ENCODE results near the gene C1orf210. TPM values are rescaled to one million over a fixed set of nuclear protein-coding genes. Genes with fewer than 3 reads are reported as not detected.

C1orf210 gene
- total RNA-seq, 4 donors from 2014 or later, result 4.3 to 20.9 (median 16.0) TPM

- WGBS, result 60% methylated on average over 1 of the region's 1 CpG
- no peak overlapping the region for H3K27ac ChIP-seq
- TF ChIP-seq, protein P1, sequence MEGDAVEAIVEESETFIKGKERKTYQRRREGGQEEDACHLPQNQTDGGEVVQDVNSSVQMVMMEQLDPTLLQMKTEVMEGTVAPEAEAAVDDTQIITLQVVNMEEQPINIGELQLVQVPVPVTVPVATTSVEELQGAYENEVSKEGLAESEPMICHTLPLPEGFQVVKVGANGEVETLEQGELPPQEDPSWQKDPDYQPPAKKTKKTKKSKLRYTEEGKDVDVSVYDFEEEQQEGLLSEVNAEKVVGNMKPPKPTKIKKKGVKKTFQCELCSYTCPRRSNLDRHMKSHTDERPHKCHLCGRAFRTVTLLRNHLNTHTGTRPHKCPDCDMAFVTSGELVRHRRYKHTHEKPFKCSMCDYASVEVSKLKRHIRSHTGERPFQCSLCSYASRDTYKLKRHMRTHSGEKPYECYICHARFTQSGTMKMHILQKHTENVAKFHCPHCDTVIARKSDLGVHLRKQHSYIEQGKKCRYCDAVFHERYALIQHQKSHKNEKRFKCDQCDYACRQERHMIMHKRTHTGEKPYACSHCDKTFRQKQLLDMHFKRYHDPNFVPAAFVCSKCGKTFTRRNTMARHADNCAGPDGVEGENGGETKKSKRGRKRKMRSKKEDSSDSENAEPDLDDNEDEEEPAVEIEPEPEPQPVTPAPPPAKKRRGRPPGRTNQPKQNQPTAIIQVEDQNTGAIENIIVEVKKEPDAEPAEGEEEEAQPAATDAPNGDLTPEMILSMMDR (IDR thresholded peaks at IDR 0.05), result no peak
- no peak for TF ChIP-seq POLR2A (IDR thresholded peaks at IDR 0.05)
- no peak for TF ChIP-seq POLR2AphosphoS5 (IDR thresholded peaks at IDR 0.05)
- TF ChIP-seq EP300 (IDR thresholded peaks at IDR 0.05), result no peak
- H3K36me3 ChIP-seq, result no peaks in the 10 kb centered on the region
- no peak for DNase-seq (ENCODE audit: low spot score in 2 of 2)
- no peak overlapping the region for H3K4me3 ChIP-seq
- H3K4me1 ChIP-seq, result peaks cover 23% of the 10 kb centered on the region
- no peaks in the 10 kb centered on the region for H3K9me3 ChIP-seq
- H3K27me3 ChIP-seq, result no peaks in the 10 kb centered on the region
Measured at GRCh38 chr1:43237121-43237520, 48.3 kb downstream of the C1orf210 start.

GRCh38 chr1:43235451-43236121 lies 49.8 kb downstream of the C1orf210 start:
- 72% methylated on average over 5 of the region's 9 CpGs for WGBS
- no peak for DNase-seq (ENCODE audit: low spot score in 2 of 2)
- Histone ChIP-seq H3K4me1 (peaks cover 27% of the 10 kb centered on the region), H3K4me3 (no peak overlapping the region), H3K9me3 (no peaks in the 10 kb centered on the region), H3K27me3 (no peaks in the 10 kb centered on the region), H3K27ac (peak overlapping the region; percentile 23), H3K36me3 (no peaks in the 10 kb centered on the region)
- TF ChIP-seq POLR2AphosphoS5 (IDR thresholded peaks at IDR 0.05) (no peak), POLR2A (IDR thresholded peaks at IDR 0.05) (no peak), EP300 (IDR thresholded peaks at IDR 0.05) (no peak)
- TF ChIP-seq, protein P1 (IDR thresholded peaks at IDR 0.05), result no peak

GRCh38 chr1:43235040-43235439 lies 50.3 kb downstream of the C1orf210 start:
- H3K27ac ChIP-seq, result no peak overlapping the region

GRCh38 chr1:43234267-43234666 lies 51.1 kb downstream of the C1orf210 start:
- no peak overlapping the region for H3K27ac ChIP-seq
- no peak for TF ChIP-seq POLR2A (IDR thresholded peaks at IDR 0.05)
- TF ChIP-seq, protein P1 (IDR thresholded peaks at IDR 0.05), result no peak
- TF ChIP-seq EP300 (IDR thresholded peaks at IDR 0.05), result no peak
- H3K4me1 ChIP-seq, result peaks cover 27% of the 10 kb centered on the region
- H3K36me3 ChIP-seq, result no peaks in the 10 kb centered on the region
- 96% methylated on average over 15 of the region's 17 CpGs for WGBS
- no peaks in the 10 kb centered on the region for H3K27me3 ChIP-seq
- no peaks in the 10 kb centered on the region for H3K9me3 ChIP-seq
- no peak for DNase-seq (ENCODE audit: low spot score in 2 of 2)
- no peak overlapping the region for H3K4me3 ChIP-seq

More at GRCh38 chr1:43235040-43235439, 50.3 kb downstream of the C1orf210 start:
- H3K36me3 ChIP-seq, result no peaks in the 10 kb centered on the region
- H3K4me1 ChIP-seq, result peaks cover 27% of the 10 kb centered on the region
- WGBS, result 69% methylated on average over 8 of the region's 8 CpGs
- H3K27me3 ChIP-seq, result no peaks in the 10 kb centered on the region
- no peak for DNase-seq (ENCODE audit: low spot score in 2 of 2)
- no peak for TF ChIP-seq EP300 (IDR thresholded peaks at IDR 0.05)
- TF ChIP-seq, protein P1 (IDR thresholded peaks at IDR 0.05), result no peak
- TF ChIP-seq POLR2AphosphoS5 (IDR thresholded peaks at IDR 0.05), result no peak
- TF ChIP-seq POLR2A (IDR thresholded peaks at IDR 0.05), result no peak
- no peak overlapping the region for H3K4me3 ChIP-seq
- H3K9me3 ChIP-seq, result no peaks in the 10 kb centered on the region

GRCh38 chr1:43233631-43234030 lies 51.8 kb downstream of the C1orf210 start:
- TF ChIP-seq POLR2AphosphoS5 (IDR thresholded peaks at IDR 0.05) (no peak), POLR2A (IDR thresholded peaks at IDR 0.05) (no peak), EP300 (IDR thresholded peaks at IDR 0.05) (no peak)
- TF ChIP-seq, protein P1 (IDR thresholded peaks at IDR 0.05), result no peak
- Histone ChIP-seq H3K27ac (no peak overlapping the region), H3K9me3 (no peaks in the 10 kb centered on the region), H3K4me3 (no peak overlapping the region), H3K4me1 (peaks cover 24% of the 10 kb centered on the region), H3K27me3 (no peaks in the 10 kb centered on the region), H3K36me3 (no peaks in the 10 kb centered on the region)
- no peak for DNase-seq (ENCODE audit: low spot score in 2 of 2)
- 83% methylated on average over 5 of the region's 5 CpGs for WGBS

Measured in suprapubic skin (tissue), 4 donors.